ENCODE data around the gene TMEM126B.
"Not testable (repeated sequence)": the region's sequence is repeated elsewhere in the genome, so short reads cannot be mapped to it uniquely, and the experiment has no call there.

The TMEM126B gene

DNA sequence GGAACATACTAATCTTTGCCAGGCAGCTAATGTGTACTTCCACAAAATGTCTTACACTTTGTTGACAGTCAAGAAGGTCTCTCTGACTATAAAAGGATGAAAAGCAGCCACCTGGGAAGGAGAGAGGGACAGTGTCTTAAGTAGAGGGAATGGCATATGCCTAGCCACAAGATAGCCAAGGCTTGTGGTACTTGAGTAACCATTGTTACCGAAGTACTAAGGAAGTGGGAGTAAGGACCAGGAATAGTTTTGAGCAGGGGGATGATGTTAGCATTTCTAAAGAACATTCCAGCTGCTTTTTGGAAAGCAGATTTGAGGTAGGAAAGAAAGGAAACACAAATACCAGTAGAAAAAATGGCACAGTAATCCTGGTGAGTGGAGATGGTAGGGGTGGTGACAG is 22.7 kb downstream of the TMEM126B start:
- DNase-seq, result no peak

DNA sequence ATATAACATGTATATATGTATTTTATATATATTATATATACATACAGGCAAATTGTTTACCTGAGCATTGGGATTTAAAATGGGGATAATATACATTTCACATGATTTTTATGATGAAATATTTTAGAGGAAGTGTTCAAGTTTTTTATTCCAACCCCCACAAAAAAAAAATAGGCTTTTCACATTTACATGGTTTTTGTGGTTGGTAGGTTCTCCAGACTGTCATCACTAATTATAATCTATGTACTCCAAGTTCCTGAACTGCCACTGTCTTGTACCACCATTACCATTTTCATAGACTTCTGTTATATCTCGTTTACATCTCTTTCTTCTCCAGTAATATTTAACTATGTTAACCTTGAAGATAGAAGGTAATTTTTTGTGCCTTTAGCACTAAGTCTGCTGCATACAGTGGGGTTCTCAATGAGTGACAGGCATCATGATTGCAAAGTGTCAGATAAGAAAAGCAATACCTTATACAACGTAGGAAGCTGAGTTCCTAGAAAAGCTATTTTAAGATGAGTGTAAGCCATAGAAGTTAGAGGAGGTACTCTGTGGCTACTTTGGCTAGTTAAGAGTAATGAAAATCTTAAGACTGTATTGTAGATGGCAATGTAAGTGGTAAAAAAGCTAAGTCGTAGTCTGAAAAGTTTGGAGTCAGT is 24.5 kb downstream of the TMEM126B start:
- no peak for DNase-seq

DNA sequence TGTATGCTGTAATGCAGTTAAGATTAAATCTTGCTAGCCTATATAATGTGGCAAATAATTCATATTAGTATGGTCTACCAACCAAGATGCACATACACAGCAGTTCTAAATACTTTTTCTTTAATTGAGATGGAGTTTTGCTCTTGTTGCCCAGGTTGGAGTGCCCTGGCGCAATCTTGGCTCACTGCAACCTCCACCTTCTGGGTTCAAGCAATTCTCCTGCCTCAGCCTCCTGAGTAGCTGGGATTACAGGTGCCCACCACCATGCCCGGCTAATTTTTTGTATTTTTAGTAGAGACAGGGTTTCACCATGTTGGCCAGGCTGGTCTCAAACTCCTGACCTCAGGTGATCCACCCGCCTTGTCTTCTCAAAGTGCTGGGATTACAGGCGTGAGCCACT is 25.9 kb downstream of the TMEM126B start:
- not testable (repeated sequence) for DNase-seq

DNA sequence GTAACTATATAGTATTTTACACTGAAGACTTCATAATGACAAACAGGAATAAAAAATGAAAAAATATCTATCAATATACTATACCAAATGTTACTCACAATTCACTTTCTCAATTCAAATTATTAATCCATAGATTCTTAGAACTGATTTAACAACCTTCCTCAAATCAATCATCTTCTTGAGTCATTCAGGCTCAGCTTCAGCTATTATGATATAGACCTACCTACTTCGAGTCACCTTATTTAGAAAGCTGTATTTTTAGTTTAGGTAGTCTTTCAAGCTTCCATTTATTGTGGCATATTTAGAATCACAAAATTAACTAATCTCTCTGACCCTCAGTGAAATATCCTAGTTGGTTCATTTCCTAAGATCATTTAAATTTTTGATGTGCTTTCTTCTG is 28.4 kb downstream of the TMEM126B start:
- DNase-seq, result no peak

DNA sequence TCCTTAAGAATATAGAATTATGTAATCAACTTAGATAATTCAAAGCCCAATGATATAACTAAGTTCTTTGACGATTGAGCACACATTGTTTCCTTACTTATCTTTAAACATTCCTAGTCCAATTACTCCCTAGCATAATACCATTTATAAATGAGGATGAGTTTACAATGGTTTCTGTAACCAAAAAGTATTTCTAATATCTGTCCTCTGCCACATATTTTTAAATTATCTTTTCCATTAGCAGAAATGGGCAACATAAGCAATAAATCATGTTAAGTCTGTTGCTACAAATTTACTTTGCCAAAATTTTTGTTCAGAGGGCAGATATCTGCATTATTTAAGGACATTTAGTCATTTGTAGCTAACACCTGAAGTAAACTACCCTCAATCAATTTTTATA is 29.8 kb downstream of the TMEM126B start:
- DNase-seq, result no peak

DNA sequence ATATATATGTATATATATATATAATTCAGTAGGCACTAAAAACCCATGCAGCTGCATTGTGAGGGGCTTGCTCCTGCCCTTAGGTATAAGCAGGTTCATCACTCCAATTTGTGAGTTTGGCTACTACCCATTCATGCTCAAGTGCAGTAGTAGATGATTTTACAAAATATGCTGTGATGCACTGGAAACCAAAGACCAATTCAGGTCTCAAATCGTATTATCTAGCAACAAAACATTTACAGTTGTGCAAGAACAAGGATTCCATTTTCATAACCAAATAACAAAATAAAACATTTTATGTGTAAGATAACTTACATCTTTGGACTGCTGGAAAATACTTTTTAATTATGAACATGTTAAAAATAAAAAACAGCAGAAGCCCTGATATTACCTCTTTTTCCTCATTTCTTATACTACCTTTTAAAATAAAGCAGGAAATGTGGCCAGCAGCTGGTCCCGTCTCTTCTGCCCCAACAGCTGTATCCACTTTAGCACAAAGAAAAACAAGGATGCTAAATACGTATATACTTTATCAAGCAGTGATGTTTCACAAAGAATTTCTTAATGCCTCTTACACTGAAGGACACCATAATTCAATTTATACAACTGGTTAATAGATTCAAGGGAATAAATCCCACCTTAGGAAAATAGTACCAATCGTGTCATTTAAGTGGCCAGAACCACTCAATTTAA is 33.7 kb downstream of the TMEM126B start:
- no peak for DNase-seq

DNA sequence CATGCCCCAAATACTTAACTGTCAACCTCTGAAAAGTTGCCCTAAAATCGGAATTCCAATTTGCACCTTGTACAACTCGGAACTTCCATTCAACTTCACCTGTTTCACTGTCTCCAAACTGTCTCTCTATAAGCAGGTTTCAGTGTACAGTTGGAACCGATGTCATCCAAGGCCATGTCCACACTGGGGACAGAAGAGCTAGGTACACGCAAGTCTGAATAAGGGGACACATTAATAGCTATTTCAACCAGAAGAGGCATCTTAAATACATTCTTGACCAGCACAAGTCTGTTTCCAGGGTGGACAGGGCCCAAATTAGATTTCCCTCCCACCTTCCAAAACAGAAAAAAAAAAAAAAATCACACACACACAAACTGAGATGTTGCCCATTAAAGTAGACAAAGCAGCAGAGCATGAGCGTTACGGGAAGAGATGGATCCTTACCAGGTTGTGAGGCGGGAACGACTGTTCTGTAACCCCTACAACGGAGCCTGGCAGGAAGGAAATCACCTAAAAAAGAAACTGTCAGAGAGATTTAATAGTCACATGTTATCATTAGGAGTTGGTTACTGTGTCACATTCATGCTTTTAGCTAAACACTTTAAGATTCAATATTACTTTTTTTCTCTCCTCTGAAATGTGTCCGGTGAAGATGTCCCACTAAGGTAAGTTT is 34.8 kb downstream of the TMEM126B start:
- no peak for DNase-seq

DNA sequence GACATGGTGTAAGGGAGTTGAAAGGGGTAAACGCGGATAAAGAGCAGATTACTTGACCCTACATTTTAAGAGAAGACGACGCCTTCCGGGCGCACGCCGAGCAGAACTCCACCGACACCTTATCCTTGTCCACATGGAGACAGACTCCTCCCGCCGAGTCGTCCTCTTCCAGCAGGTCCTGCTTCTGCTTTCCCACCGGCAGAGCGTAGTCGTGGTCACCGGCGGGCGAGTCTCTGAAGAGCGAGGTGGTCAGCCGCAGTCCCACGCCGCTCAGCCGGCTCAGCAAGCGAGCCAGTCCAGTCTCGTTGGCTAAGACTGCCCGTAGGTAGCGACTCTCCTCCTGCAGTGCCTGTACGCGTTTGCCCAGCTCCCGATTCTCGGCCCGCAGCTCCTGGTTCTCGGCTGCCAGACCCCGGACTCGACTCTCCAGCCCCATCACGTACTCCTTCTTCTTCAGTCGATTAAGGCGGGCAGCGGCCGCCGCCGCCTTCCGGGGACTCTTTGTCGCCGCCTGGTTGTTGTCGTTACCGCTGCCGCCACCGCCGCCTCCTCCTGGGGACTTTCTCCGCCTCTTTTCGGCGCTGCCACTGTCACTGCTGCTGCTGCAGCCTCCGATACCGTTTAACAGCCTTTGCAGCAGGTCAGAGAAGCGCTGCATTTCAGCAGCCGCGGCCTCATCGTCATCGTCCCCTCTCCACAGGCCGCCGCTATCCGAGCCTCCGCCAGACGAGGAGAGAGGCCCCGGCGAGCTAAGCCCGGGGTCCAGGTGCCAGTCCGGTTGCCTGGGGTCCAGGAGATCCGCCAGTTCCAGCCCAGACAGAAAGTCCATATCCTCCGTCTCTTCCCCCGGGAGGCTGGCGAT is 35.6 kb downstream of the TMEM126B start:
- DNase-seq, result peak; percentile 68

DNA sequence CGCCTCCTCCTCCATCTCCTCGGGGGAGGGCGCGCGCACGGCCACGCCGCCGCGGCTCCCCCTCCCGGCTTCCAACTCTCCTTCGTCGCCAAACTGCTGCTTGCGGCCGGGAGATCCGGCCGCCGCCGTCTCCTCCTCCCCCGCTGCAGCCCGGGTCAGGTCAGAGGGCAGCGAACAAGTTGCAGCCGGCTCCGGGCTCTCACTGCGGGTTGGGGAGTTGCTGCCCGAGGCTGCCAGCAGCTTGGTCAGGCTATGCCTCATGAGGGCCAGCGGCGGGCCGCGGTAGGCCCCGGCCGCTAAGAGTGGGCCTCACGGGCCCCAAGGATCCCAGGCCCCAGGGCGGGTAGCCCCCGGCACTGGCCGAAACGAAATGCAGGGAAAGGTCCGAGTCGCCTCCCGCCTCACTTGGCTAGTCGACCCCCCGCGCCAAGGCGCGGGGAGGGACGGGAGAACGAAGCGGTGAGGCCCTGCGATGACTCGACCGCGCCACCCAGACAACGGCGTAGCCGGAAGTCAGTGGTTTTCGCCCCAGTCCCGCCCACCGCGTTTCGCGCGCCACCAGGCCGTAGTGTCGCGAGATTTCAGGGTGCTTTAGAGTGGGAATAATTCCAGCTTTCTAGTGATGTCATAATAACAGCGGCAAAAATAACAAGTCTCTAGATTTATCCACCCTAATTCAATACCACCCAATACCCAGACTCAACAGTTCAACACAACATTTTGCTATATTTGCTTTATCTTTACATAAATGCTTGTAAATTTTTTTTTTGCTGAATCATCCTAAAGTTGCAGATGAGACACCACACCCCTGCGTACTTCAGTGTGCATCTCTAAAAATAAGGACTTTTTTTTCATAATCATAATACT is 36.5 kb downstream of the TMEM126B start, which contains the start of gene CREBZF:
CREBZF (minus strand) TSS at position 515 of the 867 bp plus-strand sequence; CDS start at position 261, 254 bp downstream.
- peak; percentile 94 for DNase-seq

DNA sequence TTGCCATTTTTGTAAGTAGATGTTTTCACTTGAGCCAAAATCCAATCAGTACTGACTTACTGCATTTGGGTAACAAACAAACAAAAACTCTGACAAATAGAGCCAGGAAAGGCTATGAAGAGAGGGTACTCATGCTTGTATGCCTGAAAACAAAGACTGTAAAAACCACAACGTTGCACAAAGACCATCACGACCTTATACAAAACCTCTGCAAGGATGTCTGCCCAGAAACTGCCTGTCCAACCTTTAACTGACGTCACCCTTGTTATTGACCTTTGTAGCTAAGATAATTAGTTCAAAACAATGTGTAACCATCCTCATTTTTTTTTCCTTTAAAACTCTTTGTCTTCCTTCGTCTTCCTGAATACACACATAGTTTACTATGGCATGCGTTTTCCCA is 37.3 kb downstream of the TMEM126B start:
- no peak for DNase-seq

DNA sequence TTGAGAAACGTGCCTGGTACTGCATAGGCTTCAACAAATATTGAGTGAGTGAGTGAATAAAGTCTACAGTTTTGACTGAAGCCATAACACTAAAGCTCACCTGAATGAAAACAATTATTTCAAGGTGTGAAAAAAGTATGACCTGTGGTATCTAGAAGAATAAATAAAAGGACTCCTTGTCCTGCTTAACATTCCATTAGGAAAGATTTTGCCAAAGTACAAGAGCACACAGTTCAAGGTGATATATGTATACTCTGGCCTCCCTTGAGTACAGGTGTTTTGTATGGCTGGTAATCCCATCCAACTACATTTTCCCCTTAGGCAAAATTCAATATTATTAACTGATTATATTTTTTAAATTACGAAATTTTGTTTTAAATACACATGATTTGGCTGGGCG is 38.3 kb downstream of the TMEM126B start:
- DNase-seq, result no peak

DNA sequence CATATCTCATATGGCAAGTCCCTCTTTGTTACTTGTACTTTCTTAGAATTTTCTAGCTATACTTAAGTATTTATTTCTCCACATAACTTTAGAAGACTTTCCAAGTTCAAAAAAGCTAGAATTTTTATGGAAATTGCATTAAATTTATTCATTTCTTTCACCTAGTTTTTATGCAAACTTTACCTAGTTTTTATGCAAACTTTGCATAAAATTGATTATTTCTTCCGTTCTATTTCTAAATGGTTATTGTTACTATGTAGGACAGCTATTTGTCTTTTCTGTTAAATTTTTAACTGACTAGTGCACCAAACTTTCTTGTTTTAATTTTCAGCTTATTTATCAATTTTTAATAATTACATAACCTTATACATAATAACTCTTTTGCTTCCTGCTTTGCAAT is 39.8 kb downstream of the TMEM126B start:
- DNase-seq, result no peak

DNA sequence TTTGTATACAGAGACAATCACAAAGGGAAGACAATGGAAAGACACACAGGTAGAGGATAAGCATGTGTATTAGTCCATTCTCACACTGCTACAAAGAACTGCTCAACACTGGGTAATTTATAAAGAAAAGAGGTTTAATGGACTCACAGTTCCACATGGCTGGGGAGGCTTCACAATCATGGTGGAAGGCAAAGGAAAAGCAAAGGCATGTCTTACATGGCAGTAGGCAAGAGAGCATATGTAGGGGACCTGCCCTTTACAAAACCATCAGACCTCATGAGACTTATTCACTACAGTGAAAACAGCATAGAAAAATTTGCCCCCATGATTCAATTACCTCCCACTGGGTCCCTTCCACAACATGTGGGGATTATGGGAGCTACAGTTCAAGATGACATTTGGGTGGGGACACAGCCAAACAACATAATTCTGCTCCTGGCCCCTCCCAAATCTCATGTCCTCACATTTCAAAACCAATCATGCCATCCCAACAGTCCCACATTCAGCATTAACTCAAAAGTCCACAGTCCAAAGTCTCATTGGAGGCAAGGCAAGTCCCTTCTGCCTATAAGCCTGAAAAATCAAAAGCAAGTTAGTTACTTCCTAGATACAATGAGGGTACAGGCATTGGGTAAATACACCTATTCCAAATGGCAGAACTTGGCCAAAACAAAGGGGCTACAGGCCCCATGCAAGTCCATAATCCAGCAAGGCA is 42.7 kb downstream of the TMEM126B start:
- not testable (repeated sequence) for DNase-seq

DNA sequence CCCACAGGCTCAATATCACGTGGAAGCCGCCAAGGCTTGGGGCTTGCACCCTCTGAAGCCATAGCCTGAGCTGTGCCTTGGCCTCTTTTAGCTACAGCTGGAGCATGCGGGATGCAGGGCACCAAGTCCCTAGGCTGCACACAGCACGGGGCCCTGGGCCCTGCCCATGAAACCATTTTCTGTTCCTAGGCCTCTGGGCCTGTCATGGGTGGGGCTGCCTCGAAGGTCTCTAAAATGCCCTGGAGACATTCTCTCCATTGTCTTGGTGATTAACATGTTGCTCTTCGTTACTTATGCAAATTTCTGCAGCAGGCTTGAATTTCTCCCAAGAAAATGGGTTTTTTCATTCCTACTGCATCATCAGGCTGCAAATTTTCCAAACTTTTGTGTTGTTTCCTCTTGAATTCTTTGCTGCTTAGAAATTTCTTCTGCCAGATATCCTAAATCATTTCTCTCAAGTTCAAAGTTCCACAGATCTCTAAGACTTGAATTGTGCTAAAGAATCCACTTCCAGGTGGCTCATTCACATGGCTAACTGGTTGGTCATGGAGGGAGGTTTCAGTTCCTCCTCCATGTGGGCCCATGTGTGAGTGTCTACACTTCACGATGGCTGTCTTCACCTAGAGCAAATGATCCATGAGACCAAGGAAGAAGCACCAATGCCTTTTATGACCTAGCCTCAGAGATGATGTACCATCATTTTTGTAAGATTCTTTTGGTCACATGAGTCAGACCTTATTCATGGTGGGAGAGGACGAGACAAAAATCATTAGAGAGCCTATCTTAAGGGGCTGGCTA is 43.9 kb downstream of the TMEM126B start:
- peak; percentile 13 for DNase-seq

DNA sequence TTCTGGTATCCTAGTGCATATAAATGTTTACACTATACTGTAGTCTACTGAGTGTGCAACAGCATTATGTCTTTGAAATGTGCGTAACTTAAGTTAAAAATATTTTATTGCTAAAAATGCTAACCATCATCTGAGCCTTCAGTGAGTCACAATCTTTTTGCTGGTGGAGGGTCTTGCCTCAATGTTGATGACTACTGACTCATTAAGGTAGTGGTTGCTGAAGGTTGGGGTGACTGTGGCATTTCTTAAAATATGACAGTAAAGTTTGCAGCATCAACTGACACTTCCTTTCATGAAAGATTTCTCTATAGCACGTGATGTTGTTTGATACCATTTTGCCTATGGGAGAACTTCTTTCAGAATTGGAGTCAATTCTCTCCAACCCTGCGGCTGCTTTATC is 45.0 kb downstream of the TMEM126B start:
- DNase-seq, result no peak

DNA sequence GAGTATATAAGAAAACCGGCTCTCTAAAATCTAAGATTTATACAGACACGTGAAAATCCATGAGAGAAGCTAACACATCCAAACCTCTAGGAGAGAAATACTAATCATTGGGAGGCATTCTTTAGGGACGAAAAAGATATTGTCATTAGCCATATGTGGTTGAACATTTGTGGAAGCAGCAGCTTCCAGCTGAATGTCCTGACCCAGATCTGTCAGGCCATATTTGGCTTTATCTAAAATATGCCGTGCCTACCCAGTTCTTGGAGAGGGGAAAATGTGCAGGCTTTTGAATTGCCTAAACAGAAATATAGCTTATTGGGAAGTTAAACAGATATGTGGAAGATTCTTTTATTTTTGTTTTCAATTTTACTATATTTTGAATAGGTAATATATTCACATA is 51.2 kb downstream of the TMEM126B start:
- no peak for DNase-seq

DNA sequence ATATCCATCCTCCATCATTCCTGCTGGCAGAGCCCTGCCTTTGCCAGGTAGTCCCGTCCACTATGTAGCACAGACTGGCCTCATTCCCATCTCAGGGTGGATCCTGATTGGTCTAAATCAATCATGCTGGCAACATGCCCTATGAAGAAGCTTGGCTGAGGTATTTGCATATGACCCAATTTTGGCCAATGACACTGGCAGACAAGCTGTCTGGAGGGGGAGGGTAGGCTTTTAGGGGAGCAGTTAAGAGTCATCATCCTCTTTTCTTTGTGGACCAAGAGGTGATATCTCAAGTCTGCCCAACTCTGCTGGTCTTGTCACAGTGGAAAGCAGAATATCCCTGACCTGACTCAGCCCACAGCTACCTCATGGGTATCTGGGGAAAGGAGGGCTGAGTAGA is 52.5 kb downstream of the TMEM126B start:
- no peak for DNase-seq

DNA sequence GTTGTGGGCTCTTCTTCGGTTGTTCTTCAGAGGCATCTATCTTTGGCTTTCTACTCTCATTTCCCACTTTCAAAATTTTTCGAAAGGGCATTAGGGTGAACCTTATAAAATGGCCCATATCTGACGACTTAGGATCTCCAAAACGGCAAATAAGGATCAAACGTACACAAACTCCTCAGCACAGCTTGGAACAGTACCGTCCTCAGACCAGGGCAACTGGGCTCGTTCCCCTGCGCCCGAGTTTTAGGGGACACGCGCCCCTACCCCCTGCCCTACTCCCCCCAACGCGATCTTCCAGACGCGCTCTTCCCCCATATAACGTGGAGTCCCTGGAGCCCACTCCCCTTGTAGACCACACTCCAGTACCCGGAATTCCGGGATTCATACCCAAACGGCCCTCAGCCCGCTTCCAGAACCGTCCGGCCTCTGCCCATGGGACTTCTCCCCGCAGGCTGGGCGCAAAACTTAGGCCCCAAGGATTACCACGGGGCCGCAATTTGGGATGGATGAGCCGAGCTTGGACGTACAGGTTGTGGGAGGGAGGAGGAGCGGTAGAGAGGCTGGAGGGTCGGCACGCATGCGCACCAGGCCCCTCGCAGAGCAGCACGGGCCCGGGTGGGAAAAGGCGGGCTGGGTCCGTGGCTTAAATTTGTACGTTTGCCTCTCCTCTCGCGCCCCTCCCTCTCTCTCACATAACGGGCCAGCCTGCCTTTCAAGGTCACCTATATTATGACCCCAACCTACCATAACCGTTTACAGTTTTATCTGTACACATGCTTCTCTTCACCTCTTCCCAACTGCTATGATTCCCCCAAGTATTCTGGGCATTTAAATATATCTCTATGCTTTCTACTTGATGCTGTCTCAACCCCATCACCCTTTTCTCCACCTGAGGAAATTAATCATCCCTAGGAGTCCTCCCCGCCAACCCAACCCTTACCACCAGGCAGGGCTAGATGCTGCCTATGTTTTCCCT is 54.2 kb downstream of the TMEM126B start:
- peak; percentile 66 for DNase-seq

DNA sequence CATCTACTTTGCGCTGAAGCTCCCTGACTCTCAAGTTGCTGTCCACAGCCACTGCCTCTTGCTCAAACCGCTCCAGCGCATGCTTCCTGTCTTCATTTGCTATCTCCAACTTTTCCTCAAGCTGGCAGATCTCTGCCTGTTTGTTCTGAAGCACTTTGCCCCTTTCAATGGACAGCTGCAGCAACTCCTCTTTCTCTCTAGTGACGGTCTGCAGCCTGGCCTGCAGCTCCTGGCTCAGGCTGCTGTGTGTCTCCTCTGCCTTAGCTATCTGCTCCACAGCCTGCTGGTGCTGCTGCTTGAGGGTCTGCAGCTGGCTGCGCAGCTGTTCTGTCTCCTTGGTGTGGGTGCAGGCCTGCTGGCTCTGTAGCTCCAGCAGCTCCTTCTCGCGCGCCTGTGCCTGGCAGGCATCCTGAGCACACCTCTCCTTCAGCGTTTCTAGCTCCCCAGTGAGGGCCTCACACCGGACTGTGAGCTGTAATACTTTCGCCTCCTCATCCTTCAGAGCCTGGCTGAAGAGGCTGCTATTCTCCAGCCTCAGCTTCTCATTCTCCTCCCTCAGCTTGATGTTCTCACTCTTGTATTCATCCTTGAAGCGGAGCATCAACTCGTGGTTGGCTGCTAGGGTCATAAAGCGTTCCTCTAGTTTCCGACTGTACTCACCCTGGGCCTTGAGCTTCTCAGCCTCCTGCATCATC is 56.9 kb downstream of the TMEM126B start:
- DNase-seq, result no peak

All from EL (cell line).